Stimulated activated CD4-positive, alpha-beta T cell treated with anti-CD3 and anti-CD28 coated beads, Interleukin-2, amount 100 ng/mL, for 4 hours (primary cell): ENCODE measurements around the gene STARD3.
"Not testable (repeated sequence)": the region's sequence is repeated elsewhere in the genome, so short reads cannot be mapped to it uniquely, and the experiment has no call there.

Experiments used
- DNase-seq: peaks from one replicate; pipeline ENCODE4 v3.0.0-alpha.2; 2020; ENCODE audit warnings: low read depth

The STARD3 gene

GRCh38 chr17:39636927-39637736, at the start of gene STARD3:
STARD3 (plus strand) TSS chr17:39637144; CDS start chr17:39653532, 16,388 bp downstream.
- DNase-seq: peak; percentile 84

GRCh38 chr17:39590180-39590579, 46.8 kb upstream of the STARD3 start:
- DNase-seq: not testable (repeated sequence)

DNA sequence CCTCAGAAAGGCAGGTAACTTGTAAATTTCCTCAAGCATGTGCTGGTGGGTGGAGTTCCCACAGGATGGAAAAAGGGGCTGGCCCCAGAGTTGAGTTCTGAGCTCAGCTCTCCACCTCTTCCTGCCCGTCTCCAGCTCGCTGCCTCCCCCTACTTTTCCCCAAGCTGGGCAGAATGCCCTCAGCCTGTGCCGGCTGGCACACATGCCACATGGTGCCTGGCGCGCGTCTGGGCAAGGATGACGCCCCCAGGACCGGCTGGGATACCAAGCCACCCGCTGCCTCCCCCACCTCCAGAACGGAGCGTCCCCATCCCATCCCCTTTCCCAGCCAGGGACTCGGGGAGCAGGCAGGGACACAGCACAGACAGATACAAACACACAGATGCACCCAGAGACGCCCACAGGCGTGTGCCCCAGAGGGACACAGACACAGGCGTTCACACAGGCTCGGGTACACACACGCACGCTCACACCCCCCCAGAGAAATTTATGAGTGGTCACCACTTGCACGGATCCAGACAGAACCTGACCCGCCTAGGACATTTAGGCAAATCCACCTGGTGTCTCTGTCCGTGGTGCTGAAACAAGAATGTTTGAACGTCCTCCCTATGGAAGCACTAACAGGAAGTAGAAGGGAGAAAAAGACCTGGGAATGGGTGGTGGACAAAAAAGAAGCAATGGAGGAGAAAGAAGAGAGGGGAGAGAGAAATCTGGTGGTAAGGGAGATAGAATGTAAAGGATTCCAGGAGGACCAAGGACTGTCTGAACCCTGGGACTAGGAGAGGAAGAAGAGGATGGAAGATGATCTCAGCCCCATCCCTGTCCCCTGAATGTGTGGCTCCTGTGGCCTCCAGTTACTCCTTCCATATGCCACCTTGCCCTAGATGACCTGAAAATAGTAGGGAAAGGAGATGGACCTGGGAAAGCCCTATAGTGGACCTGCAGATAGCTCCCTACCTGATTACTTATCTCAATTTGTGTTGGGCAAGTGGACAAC, 44.7 kb upstream of the STARD3 start:
- no peak for DNase-seq

- no peak for DNase-seq
Observed at GRCh38 chr17:39593371-39593770, 43.6 kb upstream of the STARD3 start.

DNA sequence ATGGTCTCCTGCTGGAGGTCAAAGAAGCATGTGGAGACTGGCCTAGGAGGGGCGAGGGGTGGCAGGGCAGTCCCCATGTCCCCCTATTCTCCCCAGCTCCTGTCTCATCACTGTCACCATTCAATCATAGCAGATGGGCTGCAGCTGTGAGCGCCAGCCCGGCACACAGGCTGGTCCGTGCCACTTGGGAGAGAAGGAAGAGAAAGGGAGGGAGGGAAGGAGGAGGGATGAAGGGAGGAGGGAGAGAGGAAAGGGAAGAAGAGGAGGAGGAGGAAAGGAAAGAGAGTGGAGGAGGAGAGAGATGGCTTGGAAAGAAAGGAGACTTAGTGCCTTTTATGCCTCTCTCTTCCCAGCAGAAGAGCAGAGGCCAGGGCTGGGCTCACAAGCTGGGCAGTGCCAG, 41.6 kb upstream of the STARD3 start:
- no peak for DNase-seq

DNA sequence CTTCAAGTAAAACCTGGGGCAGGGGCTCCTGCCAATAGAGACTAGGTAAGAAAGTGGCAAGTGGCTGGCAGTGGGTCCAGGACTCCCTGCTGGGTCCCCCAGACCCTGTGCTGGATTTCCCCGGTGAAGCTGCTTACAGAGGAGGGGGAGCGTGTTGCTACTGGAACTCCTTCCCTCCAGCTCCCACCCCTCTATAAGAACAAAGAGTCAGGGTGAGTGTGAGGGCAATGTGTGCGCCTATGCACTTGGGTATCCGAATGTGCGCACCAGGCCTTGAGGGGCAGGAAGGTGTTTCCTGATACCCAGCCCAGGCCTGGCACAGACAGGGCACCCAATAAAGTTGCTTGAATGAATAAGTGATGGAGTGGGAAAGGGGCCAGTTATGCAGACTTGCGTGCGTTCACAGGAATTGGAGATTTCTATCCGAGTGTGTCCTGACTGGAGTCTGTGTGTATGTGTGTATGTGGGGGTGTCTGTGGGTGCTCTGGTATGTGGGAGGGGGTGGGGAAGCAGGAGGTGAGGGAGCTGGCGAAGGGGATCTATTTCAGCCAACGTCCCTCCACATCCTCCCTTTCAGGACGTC, 40.9 kb upstream of the STARD3 start:
- no peak for DNase-seq

DNA sequence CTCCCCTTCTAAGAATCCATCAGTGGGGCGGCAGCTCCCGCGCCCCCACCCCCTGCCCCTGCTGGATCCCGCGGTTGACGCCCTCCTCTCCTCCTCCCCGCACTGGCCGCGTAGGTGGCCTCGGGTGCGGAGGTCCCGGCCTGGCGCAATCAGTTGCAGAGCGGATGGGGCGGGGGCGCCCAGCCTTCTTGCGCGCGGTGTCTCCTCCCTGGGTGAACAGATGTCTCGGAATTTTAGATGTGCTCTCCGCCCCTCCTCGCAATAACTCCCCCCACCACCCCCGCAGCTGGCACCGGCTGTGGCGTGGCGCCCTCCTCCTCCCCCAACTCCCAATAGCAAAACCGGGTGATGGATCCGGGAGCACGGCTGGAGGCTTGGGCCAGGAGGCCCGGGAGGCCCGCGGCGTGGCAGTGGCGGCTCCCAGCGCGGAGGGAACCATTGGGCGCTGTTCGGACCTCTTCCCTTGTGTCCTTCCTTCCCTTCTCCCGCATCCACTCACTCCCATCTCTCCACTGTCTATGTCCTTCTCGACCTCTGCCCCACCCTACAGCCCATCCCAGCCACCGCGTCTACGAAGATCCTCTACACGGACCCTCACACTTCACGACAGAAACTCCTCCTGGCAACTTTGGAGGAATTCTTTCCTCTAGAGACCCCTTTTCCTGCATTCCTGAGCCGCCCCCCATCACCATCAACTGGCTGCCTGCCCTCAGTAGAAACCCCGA, 40.2 kb upstream of the STARD3 start:
- no peak for DNase-seq

DNA sequence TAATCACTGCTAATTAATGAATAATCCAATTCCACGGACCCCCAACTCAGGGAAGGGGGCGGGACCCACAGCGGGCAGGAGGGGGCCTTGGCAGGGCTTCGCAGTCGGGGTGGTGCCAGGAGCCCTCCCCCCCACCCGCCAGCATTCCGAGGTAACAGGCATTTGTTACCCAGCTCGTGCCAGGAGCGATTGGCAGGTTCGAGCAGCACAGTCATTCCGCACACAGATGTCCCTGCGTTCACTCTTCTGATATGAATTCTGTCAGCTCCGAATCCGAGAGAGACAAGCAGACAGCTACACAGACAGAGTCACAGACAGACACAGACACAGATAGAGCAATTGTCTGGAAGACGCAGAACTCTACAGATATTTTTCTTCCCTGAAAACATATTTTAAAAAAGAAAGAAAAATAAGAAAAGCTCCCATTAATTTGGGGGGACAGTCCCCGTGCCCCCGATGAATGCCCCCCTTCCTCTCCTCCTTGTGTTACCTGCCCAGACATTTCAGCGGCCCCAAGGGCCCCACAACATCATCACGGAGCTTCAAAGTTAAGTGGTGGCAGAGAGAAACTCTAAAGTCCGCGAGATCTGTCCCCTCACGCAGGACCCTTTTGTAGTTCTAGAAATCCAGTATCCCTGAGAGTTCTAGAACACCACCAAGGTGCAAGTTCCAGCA, 39.4 kb upstream of the STARD3 start:
- no peak for DNase-seq

DNA sequence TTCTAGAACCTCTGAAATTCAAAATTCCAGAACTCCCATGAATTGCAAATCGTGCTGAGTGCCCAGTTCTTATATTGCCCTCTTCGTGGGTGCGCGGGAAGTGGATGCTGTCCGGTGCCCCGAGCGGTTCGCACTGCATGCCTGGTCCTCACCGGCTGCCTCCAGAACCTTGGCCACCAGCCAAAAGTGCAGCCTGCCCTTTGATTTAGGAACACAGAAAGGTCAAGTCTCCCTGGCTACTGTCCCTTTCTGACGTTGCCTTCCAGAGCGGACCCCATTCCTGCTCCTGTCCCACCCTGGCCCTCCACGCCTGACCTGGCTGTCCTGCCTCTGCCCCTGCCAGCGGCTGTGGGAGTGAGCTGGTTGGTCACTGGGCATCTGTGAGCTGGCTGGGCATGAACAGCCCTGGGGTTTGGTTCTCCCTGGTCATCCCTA, 38.9 kb upstream of the STARD3 start:
- no peak for DNase-seq

- no peak for DNase-seq
Observed at GRCh38 chr17:39598630-39599003, 38.3 kb upstream of the STARD3 start.

DNA sequence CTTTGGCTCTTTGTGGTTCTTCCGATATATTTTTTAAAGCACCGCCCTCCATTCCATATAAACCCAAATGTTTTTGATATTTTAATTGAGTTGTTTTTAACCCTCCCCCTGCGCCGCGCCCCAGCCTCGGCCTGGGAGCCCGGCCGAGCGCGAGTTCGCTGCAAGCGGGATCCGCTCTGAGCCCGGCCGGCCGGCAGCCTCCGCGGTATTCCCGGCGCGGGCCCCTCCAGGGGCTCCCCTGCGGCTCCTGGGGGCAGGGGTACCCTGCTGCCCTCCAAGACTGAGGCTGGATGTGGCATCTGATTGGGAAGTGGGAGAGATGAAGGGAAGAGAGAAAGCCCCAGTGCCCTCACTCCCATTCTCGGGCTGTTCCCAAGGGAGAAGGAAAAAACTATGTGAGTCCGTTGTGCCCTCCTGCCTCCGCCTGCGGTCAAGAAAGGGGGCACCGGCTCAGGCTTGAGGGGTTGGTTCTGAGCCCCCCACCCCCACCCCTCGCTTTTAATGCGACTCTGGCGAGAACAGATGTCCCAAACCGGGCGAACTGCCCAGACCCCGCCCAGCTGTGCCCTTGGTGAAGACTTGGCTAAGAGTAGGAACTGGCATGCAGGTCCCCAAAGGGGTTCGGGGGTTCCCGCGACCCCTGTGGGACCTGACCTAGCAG, 37.8 kb upstream of the STARD3 start:
- no peak for DNase-seq

DNA sequence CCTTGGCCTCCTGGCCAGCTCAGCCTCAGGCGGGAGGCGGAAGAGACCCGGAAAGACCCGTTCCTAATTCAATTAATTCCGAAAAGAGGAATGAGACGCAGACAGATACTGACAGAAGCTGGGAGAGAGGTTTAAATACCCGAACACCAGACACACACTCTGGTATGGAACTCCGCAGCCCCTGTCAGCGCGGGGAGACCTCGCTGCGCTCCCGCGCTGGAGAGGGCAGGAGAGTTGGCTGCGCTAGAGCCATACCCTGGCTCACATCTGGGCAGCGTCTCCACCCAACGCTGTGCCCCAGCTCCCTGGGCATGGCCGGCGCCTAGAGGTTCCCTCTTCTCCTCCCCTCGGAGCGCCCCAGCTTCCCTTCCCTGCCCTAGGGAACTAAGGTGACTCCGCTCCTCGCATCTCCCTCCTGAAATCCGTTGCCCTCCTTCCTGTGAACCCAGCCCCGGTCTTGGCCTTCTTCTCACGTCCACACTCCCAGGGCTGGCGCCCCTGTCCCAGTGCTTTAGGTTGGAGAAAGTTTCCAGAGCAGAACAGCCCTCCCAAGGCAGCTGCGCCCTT, 37.2 kb upstream of the STARD3 start:
- DNase-seq: no peak

- no peak for DNase-seq
Observed at GRCh38 chr17:39600288-39600996, 36.5 kb upstream of the STARD3 start.

DNA sequence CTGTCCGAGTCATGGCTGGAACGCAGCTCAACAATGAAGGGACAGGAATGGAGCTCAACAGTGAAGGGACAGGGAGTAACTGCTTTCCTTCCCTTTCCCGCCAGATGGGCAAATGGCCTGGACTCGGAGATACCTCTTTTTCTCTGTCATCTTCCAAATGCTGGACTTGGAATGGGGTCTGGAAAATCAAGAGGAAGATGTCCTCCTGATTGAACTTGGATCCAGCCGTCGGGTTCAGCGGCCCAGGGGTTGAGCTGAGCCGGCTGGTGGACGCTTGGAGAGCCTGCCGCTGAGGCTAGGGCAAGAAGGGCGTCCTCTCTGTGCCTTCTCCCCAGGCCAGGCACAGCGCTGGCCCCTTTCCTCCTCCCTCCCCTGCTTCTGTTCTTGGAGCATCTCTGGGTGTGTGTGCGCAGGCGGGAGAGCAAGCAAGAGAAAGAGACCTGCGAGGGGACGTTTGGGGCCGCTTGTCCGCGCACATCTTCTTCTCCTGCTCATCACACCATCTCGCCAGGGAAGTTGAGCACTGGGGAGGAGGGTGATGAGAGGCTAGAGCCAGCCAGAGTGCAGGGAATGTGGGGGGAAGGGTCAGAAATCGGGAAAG, 35.8 kb upstream of the STARD3 start:
- no peak for DNase-seq

- DNase-seq: no peak
Observed at GRCh38 chr17:39601758-39602532, 35.0 kb upstream of the STARD3 start.

DNA sequence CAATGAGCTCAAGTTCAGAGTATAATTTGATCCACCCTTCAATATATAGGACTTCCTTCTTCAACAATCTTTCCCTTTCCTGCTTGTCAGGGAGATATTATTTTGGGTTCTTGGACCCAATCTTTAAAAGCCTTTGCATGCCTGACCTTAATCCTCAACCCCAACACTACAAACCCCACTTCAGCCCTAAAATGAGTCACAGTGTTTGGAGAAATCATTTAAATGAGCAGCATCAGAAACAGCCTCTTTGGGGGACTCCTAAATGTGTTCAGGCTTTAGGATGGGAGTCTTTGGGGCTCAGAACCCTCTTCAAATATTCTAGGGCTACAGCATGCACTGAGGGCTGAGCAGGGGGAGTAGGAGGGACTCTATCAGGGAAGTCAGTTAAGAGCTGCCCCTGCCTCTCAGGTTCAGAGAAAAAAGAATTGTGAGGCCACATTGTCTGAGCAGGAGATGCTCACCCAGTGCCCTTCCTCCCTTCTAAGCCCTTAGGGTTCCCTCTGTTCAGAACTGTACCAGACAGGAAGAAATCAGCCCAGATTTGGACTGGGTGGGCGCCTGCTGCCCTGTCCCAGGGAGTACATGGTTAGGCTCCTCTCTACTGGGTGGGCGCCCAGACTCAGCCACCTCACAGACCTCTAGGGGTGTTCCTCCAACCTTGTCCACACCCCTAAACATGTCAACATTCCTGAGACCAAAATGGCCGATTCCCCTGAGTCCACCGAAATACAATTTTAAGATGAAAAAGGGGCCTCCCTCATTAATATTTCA, 34.2 kb upstream of the STARD3 start:
- no peak for DNase-seq

GRCh38 chr17:39603304-39604016, 33.5 kb upstream of the STARD3 start:
- DNase-seq: no peak
